Activated naive CD4-positive, alpha-beta T cell treated with anti-CD3 and anti-CD28 coated beads, Interleukin-2, amount 50 U/mL, for 72 hours (primary cell): Measurements from ENCODE around the gene SPATA31C1. TPM values are rescaled to one million over a fixed set of nuclear protein-coding genes. Genes with fewer than 3 reads are reported as not detected.

Experiments
- ATAC-seq, 2 donors: fragments of 150-1000 bp; cut with Tn5 transposase; 2 replicates each; pipeline ENCODE4 v1.10.0; 2021; ENCODE audit warnings: mild to moderate bottlenecking in 2 of 2, moderate library complexity in 2 of 2
- DNase-seq, 2 donors: peaks; one replicate each; pipeline ENCODE4 v3.0.0; 2021 to 2022; ENCODE audit warnings: low spot score in 2 of 2
- H3K27ac Mint-ChIP-seq, 2 donors: one replicate each; pipeline ENCODE4 v1.8.0; 2022; ENCODE audit warnings: mild to moderate bottlenecking in 2 of 2, mixed read lengths in 2 of 2
- H3K36me3 Mint-ChIP-seq, 2 donors: one replicate each; pipeline ENCODE4 v1.8.0; 2022; ENCODE audit warnings: mixed read lengths in 2 of 2
- H3K9me3 Mint-ChIP-seq, 2 donors: one replicate each; pipeline ENCODE4 v1.8.0; 2022; ENCODE audit warnings: mixed read lengths in 2 of 2
- total RNA-seq, 2 donors: library from RNA; stranded (reverse); gene quantifications; one replicate each; pipeline ENCODE4 v1.2.3, GENCODE V29; 2022

SPATA31C1 gene
- total RNA-seq, 2 donors from 2014 or later = not detected

- ATAC-seq = no peak
- Mint-ChIP-seq H3K9me3 (no peaks in the 10 kb centered on the region), H3K36me3 (no peaks in the 10 kb centered on the region), H3K27ac (no peak overlapping the region)
- DNase-seq = no peak
Observed at GRCh38 chr9:87883990-87884389, 33.8 kb upstream of the SPATA31C1 start.

- DNase-seq = no peak
- no peak for ATAC-seq
- H3K27ac Mint-ChIP-seq = peak overlapping the region in 1 of 2 donors; percentile 63
- H3K36me3 Mint-ChIP-seq = no peaks in the 10 kb centered on the region
- H3K9me3 Mint-ChIP-seq = no peaks in the 10 kb centered on the region
Observed at GRCh38 chr9:87884578-87885459, 32.9 kb upstream of the SPATA31C1 start.

GRCh38 chr9:87885484-87886189 lies 32.1 kb upstream of the SPATA31C1 start:
- H3K36me3 Mint-ChIP-seq = no peaks in the 10 kb centered on the region
- H3K9me3 Mint-ChIP-seq = no peaks in the 10 kb centered on the region
- H3K27ac Mint-ChIP-seq = peak overlapping the region in 1 of 2 donors; percentile 63
- no peak for ATAC-seq
- DNase-seq = no peak

GRCh38 chr9:87886210-87886932 lies 31.4 kb upstream of the SPATA31C1 start:
- ATAC-seq = no peak

GRCh38 chr9:87886933-87887505 lies 30.7 kb upstream of the SPATA31C1 start:
- no peaks in the 10 kb centered on the region for H3K36me3 Mint-ChIP-seq
- ATAC-seq = no peak

More at GRCh38 chr9:87886210-87886932, 31.4 kb upstream of the SPATA31C1 start:
- H3K9me3 Mint-ChIP-seq = no peaks in the 10 kb centered on the region
- no peaks in the 10 kb centered on the region for H3K36me3 Mint-ChIP-seq
- no peak for DNase-seq
- H3K27ac Mint-ChIP-seq = peak overlapping the region in 1 of 2 donors; percentile 63

GRCh38 chr9:87887661-87888480 lies 29.9 kb upstream of the SPATA31C1 start:
- Mint-ChIP-seq H3K9me3 (no peaks in the 10 kb centered on the region), H3K27ac (no peak overlapping the region), H3K36me3 (no peaks in the 10 kb centered on the region)
- DNase-seq (no peak), ATAC-seq (no peak)

More at GRCh38 chr9:87886933-87887505, 30.7 kb upstream of the SPATA31C1 start:
- DNase-seq = no peak
- no peaks in the 10 kb centered on the region for H3K9me3 Mint-ChIP-seq
- no peak overlapping the region for H3K27ac Mint-ChIP-seq

- Mint-ChIP-seq H3K9me3 (no peaks in the 10 kb centered on the region), H3K27ac (no peak overlapping the region), H3K36me3 (no peaks in the 10 kb centered on the region)
- no peak for ATAC-seq
- DNase-seq = no peak
Observed at GRCh38 chr9:87888501-87888900, 29.3 kb upstream of the SPATA31C1 start.

GRCh38 chr9:87889065-87889881 lies 28.5 kb upstream of the SPATA31C1 start:
- DNase-seq (no peak), ATAC-seq (no peak)
- Mint-ChIP-seq H3K27ac (no peak overlapping the region), H3K36me3 (peaks cover 5 to 6% of the 10 kb centered on the region in 2 donors), H3K9me3 (peaks cover 0 to 5% of the 10 kb centered on the region in 2 donors)

GRCh38 chr9:87889882-87890252 lies 27.9 kb upstream of the SPATA31C1 start:
- H3K27ac Mint-ChIP-seq = no peak overlapping the region
- ATAC-seq (no peak), DNase-seq (no peak)
- H3K9me3 Mint-ChIP-seq = peaks cover 0 to 5% of the 10 kb centered on the region in 2 donors
- H3K36me3 Mint-ChIP-seq = peaks cover 5 to 6% of the 10 kb centered on the region in 2 donors

- Mint-ChIP-seq H3K36me3 (peaks cover 5 to 6% of the 10 kb centered on the region in 2 donors), H3K9me3 (peaks cover 0 to 5% of the 10 kb centered on the region in 2 donors), H3K27ac (no peak overlapping the region)
- no peak for DNase-seq
- no peak for ATAC-seq
Observed at GRCh38 chr9:87890837-87891236, 26.9 kb upstream of the SPATA31C1 start.

GRCh38 chr9:87891754-87892153 lies 26.0 kb upstream of the SPATA31C1 start:
- ATAC-seq (no peak), DNase-seq (no peak)
- peaks cover 5 to 6% of the 10 kb centered on the region in 2 donors for H3K36me3 Mint-ChIP-seq
- peaks cover 0 to 5% of the 10 kb centered on the region in 2 donors for H3K9me3 Mint-ChIP-seq
- no peak overlapping the region for H3K27ac Mint-ChIP-seq

- DNase-seq = no peak
- Mint-ChIP-seq H3K9me3 (peaks cover 0 to 9% of the 10 kb centered on the region in 2 donors), H3K36me3 (peaks cover 6 to 17% of the 10 kb centered on the region in 2 donors), H3K27ac (no peak overlapping the region)
- no peak for ATAC-seq
Observed at GRCh38 chr9:87892956-87893355, 24.8 kb upstream of the SPATA31C1 start.

- Mint-ChIP-seq H3K27ac (no peak overlapping the region), H3K36me3 (peaks cover 6 to 18% of the 10 kb centered on the region in 2 donors), H3K9me3 (peaks cover 0 to 10% of the 10 kb centered on the region in 2 donors)
- no peak for DNase-seq
- ATAC-seq = no peak
Observed at GRCh38 chr9:87894998-87895625, 22.6 kb upstream of the SPATA31C1 start.

GRCh38 chr9:87896891-87897290 lies 20.9 kb upstream of the SPATA31C1 start:
- DNase-seq (no peak), ATAC-seq (no peak)
- Mint-ChIP-seq H3K36me3 (peaks cover 6 to 27% of the 10 kb centered on the region in 2 donors), H3K9me3 (peaks cover 7 to 18% of the 10 kb centered on the region in 2 donors), H3K27ac (no peak overlapping the region)

- no peak for DNase-seq
- peaks cover 6 to 37% of the 10 kb centered on the region in 2 donors for H3K36me3 Mint-ChIP-seq
- no peak for ATAC-seq
- no peak overlapping the region for H3K27ac Mint-ChIP-seq
- H3K9me3 Mint-ChIP-seq = peaks cover 10 to 22% of the 10 kb centered on the region in 2 donors
Observed at GRCh38 chr9:87898151-87898550, 19.6 kb upstream of the SPATA31C1 start.
